Measurements from ENCODE around the gene GPBP1.

DNA sequence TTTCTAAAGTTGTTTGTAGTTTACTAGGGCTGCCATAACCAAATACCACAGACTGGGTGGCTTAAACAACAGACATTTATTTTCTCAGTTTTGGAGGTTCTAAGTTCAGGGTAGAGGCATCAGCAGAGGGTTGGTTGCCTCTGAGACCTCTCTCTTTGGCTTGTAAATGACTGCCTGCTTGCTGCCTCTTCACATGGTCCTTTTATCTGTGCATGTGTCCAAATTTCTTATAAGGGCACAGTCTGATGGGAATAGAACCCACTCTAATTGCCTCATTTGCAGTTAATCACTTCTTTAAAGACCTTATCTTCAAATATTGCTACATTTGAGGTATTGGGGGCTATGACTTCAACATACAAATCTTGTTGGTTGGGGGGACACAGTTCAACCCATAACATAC lies 36.8 kb downstream of the GPBP1 start:
- TF ChIP-seq JUND (IDR thresholded peaks at IDR 0.05) (no peak), USF2 (IDR thresholded peaks at IDR 0.05; ENCODE audit: borderline replicate concordance, low read depth, low read length) (no peak), CTCF (IDR thresholded peaks at IDR 0.05) (no peak), SMC3 (IDR thresholded peaks at IDR 0.05; ENCODE audit: low read depth, low read length) (no peak), MXI1 (IDR thresholded peaks at IDR 0.05; ENCODE audit: low read depth, low read length) (no peak), RCOR1 (IDR thresholded peaks at IDR 0.05; ENCODE audit: low read length) (no peak), TAF1 (IDR thresholded peaks at IDR 0.05; ENCODE audit: borderline replicate concordance, low read depth, low read length) (no peak), POLR2AphosphoS5 (IDR thresholded peaks at IDR 0.05; ENCODE audit: low read depth, low read length) (no peak), EP300 (IDR thresholded peaks at IDR 0.05; ENCODE audit: borderline replicate concordance in 1 of 2, low read depth in 1 of 2, low read length in 1 of 2) (no peak), IRF3 (IDR thresholded peaks at IDR 0.05; ENCODE audit: low read depth, low read length) (no peak), FOXM1 (IDR thresholded peaks at IDR 0.05; ENCODE audit: low read depth) (no peak), RAD21 (IDR thresholded peaks at IDR 0.05; ENCODE audit: low read length) (no peak), EZH2phosphoT487 (IDR thresholded peaks at IDR 0.05; ENCODE audit: borderline replicate concordance, low read depth) (no peak)
- TF ChIP-seq, protein P1, sequence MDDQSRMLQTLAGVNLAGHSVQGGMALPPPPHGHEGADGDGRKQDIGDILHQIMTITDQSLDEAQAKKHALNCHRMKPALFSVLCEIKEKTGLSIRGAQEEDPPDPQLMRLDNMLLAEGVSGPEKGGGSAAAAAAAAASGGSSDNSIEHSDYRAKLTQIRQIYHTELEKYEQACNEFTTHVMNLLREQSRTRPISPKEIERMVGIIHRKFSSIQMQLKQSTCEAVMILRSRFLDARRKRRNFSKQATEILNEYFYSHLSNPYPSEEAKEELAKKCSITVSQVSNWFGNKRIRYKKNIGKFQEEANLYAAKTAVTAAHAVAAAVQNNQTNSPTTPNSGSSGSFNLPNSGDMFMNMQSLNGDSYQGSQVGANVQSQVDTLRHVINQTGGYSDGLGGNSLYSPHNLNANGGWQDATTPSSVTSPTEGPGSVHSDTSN (IDR thresholded peaks at IDR 0.05) = no peak
